Measurements from ENCODE around the gene SBK2.
"Not testable (repeated sequence)": the region's sequence is repeated elsewhere in the genome, so short reads cannot be mapped to it uniquely, and the experiment has no call there.

Gene SBK2

GRCh38 chr19:55498246-55498840, 38.6 kb downstream of the SBK2 start:
- TF ChIP-seq CTCF (IDR thresholded peaks at IDR 0.05; ENCODE audit: insufficient read depth, missing control alignments) = no peak
- DNase-seq (ENCODE audit: insufficient read length, low spot score) (no peak), FAIRE-seq (no peak)

- DNase-seq (ENCODE audit: insufficient read length, low spot score) = no peak
- TF ChIP-seq CTCF (IDR thresholded peaks at IDR 0.05; ENCODE audit: insufficient read depth, missing control alignments) = no peak
- no peak for FAIRE-seq
Observed at GRCh38 chr19:55497763-55498162, 39.2 kb downstream of the SBK2 start.

- DNase-seq (ENCODE audit: insufficient read length, low spot score); FAIRE-seq: not testable (repeated sequence)
Observed at GRCh38 chr19:55496820-55497219, 40.1 kb downstream of the SBK2 start.

GRCh38 chr19:55495646-55496349, 41.1 kb downstream of the SBK2 start:
- TF ChIP-seq CTCF (IDR thresholded peaks at IDR 0.05; ENCODE audit: insufficient read depth, missing control alignments) = no peak
- DNase-seq (ENCODE audit: insufficient read length, low spot score) (no peak), FAIRE-seq (no peak)

GRCh38 chr19:55494172-55494761, 42.7 kb downstream of the SBK2 start:
- TF ChIP-seq CTCF (IDR thresholded peaks at IDR 0.05; ENCODE audit: insufficient read depth, missing control alignments) = no peak
- FAIRE-seq (no peak), DNase-seq (ENCODE audit: insufficient read length, low spot score) (no peak)

GRCh38 chr19:55493645-55494171, 43.2 kb downstream of the SBK2 start:
- no peak for DNase-seq (ENCODE audit: insufficient read length, low spot score)
- TF ChIP-seq CTCF (IDR thresholded peaks at IDR 0.05; ENCODE audit: insufficient read depth, missing control alignments) = no peak
- no peak for FAIRE-seq

- DNase-seq (ENCODE audit: insufficient read length, low spot score) (no peak), FAIRE-seq (no peak)
- TF ChIP-seq CTCF (IDR thresholded peaks at IDR 0.05; ENCODE audit: insufficient read depth, missing control alignments) = no peak
Observed at GRCh38 chr19:55493052-55493644, 43.8 kb downstream of the SBK2 start.
